ENCODE data around the gene USP16. TPM values are rescaled to one million over a fixed set of nuclear protein-coding genes. Genes with fewer than 3 reads are reported as not detected.

The USP16 gene
- polyA plus RNA-seq, 3 donors = 11.6 to 23.6 (median 16.2) TPM

DNA sequence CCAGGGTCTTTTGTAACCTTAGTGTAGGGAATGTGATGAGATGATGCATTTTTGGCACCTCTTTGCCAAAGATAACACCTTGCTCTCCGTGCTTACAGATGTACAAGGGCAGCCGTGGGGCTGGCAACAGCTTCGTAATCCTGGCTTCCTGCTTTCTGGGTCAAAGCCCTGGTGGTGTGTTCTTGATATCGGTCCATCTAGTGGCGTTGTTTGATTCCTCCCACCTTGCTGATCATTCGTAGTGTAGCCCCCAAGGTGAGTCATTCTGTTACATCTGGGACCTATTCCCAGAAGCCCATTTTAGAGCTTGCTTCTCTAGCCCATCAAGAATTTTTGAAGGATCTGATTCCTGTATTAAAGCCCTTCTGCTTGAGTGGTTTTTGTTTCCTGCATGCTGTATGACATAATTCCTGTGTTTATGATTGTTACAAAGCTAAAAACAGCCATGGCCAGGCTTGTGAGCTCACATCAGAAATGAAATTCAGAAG is 56.0 kb downstream of the USP16 start:
- H3K27ac Mint-ChIP-seq = peak overlapping the region; percentile 93 to 99 (median 95)
- WGBS (ENCODE audit: insufficient coverage) = 4% methylated on average over 3 of the region's 6 CpGs
- peak overlapping the region; percentile 69 to 84 for H3K4me3 Mint-ChIP-seq
- Histone ChIP-seq H4K20me1 (ENCODE audit: insufficient read depth, low read length) (no peaks in the 10 kb centered on the region), H3K79me2 (ENCODE audit: insufficient read depth, low read length) (no peaks in the 10 kb centered on the region), H2AFZ (ENCODE audit: insufficient read depth, low read depth, low read length, poor library complexity, severe bottlenecking) (peak overlapping the region; percentile 74), H3K4me2 (replicated peaks; ENCODE audit: extremely low read depth, low read length, poor library complexity, severe bottlenecking) (peak overlapping the region; percentile 70), H3K4me1 (ENCODE audit: control insufficient read depth in 1 of 2, insufficient read depth in 2 of 2, low read length in 2 of 2) (peaks cover 61 to 65% of the 10 kb centered on the region in 2 donors), H3K27ac (ENCODE audit: low read depth in 1 of 2, low read length in 2 of 2) (peak overlapping the region; percentile 60 to 85), H3K27me3 (ENCODE audit: control insufficient read depth in 2 of 2, insufficient read depth in 2 of 2, low read length in 2 of 2) (no peaks in the 10 kb centered on the region), H3K9ac (ENCODE audit: insufficient read depth, low read length, poor library complexity, severe bottlenecking) (no peak overlapping the region), H3K36me3 (replicated peaks in 1 of 2; ENCODE audit: control insufficient read depth in 1 of 2, insufficient read depth in 2 of 2, low read length in 2 of 2) (no peaks in the 10 kb centered on the region), H3K4me3 (replicated peaks in 1 of 3; ENCODE audit: low read depth in 2 of 3, low read length in 3 of 3) (peak overlapping the region in 2 of 3 experiments; percentile 7 to 56), H3K9me3 (replicated peaks in 1 of 2; ENCODE audit: control insufficient read depth in 1 of 2, insufficient read depth in 1 of 2, low read length in 2 of 2) (no peaks in the 10 kb centered on the region)
- peaks cover 58% of the 10 kb centered on the region for H3K4me1 Mint-ChIP-seq
- DNase-seq = peak; percentile 23 to 41 (median 37)
- TF ChIP-seq, protein P1, sequence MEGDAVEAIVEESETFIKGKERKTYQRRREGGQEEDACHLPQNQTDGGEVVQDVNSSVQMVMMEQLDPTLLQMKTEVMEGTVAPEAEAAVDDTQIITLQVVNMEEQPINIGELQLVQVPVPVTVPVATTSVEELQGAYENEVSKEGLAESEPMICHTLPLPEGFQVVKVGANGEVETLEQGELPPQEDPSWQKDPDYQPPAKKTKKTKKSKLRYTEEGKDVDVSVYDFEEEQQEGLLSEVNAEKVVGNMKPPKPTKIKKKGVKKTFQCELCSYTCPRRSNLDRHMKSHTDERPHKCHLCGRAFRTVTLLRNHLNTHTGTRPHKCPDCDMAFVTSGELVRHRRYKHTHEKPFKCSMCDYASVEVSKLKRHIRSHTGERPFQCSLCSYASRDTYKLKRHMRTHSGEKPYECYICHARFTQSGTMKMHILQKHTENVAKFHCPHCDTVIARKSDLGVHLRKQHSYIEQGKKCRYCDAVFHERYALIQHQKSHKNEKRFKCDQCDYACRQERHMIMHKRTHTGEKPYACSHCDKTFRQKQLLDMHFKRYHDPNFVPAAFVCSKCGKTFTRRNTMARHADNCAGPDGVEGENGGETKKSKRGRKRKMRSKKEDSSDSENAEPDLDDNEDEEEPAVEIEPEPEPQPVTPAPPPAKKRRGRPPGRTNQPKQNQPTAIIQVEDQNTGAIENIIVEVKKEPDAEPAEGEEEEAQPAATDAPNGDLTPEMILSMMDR (IDR thresholded peaks at IDR 0.05) = no peak
- peaks cover 0 to 4% (median 1%) of the 10 kb centered on the region in 7 donors for H3K9me3 Mint-ChIP-seq
- intact Hi-C loops (cut with micrococcal nuclease) = no loop called here
- peaks cover 0 to under 1% (median 0%) of the 10 kb centered on the region in 3 donors for H3K27me3 Mint-ChIP-seq (ENCODE audit: low read depth in 3 of 3)
- H3K36me3 Mint-ChIP-seq = no peaks in the 10 kb centered on the region

GRCh38 chr21:29082046-29082815 is 57.8 kb downstream of the USP16 start:
- WGBS (ENCODE audit: insufficient coverage) = no CpG with 5 or more reads among the region's 3 CpGs
- H3K36me3 ChIP-seq (replicated peaks in 1 of 2; ENCODE audit: control insufficient read depth in 1 of 2, insufficient read depth in 2 of 2, low read length in 2 of 2) = no peaks in the 10 kb centered on the region
- Mint-ChIP-seq H3K27ac (peak overlapping the region; percentile 79 to 94 (median 86)), H3K36me3 (peaks cover 0 to 2% of the 10 kb centered on the region in 2 donors), H3K27me3 (ENCODE audit: low read depth in 3 of 3) (no peaks in the 10 kb centered on the region), H3K4me1 (peaks cover 54% of the 10 kb centered on the region), H3K4me3 (no peak overlapping the region), H3K9me3 (peaks cover 0 to 2% (median 0%) of the 10 kb centered on the region in 7 donors)
- peak overlapping the region; percentile 64 to 75 for H3K27ac ChIP-seq (ENCODE audit: low read depth in 1 of 2, low read length in 2 of 2)
- H3K79me2 ChIP-seq (ENCODE audit: insufficient read depth, low read length) = no peaks in the 10 kb centered on the region
- peaks cover 56 to 57% of the 10 kb centered on the region in 2 donors for H3K4me1 ChIP-seq (ENCODE audit: control insufficient read depth in 1 of 2, insufficient read depth in 2 of 2, low read length in 2 of 2)
- H3K9me3 ChIP-seq (replicated peaks in 1 of 2; ENCODE audit: control insufficient read depth in 1 of 2, insufficient read depth in 1 of 2, low read length in 2 of 2) = no peaks in the 10 kb centered on the region
- TF ChIP-seq, protein P1 (IDR thresholded peaks at IDR 0.05) = no peak
- no peak overlapping the region for H3K4me2 ChIP-seq (replicated peaks; ENCODE audit: extremely low read depth, low read length, poor library complexity, severe bottlenecking)
- peak in 1 of 3 donors; percentile 50 for DNase-seq
- peak overlapping the region in 1 of 3 experiments; percentile 15 for H3K4me3 ChIP-seq (replicated peaks in 1 of 3; ENCODE audit: low read depth in 2 of 3, low read length in 3 of 3)
- no peaks in the 10 kb centered on the region for H4K20me1 ChIP-seq (ENCODE audit: insufficient read depth, low read length)
- H3K9ac ChIP-seq (ENCODE audit: insufficient read depth, low read length, poor library complexity, severe bottlenecking) = no peak overlapping the region
- peak overlapping the region; percentile 7 for H2AFZ ChIP-seq (ENCODE audit: insufficient read depth, low read depth, low read length, poor library complexity, severe bottlenecking)
- H3K27me3 ChIP-seq (ENCODE audit: control insufficient read depth in 2 of 2, insufficient read depth in 2 of 2, low read length in 2 of 2) = no peaks in the 10 kb centered on the region
- intact Hi-C loops (cut with micrococcal nuclease) = no loop called here

Data from CD14-positive monocyte (primary cell).